CD4-positive, alpha-beta T cell treated with Interleukin-21 for 1 hour (primary cell): ENCODE results near the gene STX8.
A peak's percentile ranks its signal among the peaks of the same experiment; 100 is the strongest.

Source experiments
- DNase-seq: peaks from one replicate; pipeline ENCODE4 v3.0.0-alpha.2; 2020

The STX8 gene

GRCh38 chr17:9235346-9235745, 340.3 kb downstream of the STX8 start:
- DNase-seq = no peak

- DNase-seq = no peak
Measured at GRCh38 chr17:9234389-9234945, 341.2 kb downstream of the STX8 start.

GRCh38 chr17:9233761-9234160, 341.9 kb downstream of the STX8 start:
- no peak for DNase-seq

DNA sequence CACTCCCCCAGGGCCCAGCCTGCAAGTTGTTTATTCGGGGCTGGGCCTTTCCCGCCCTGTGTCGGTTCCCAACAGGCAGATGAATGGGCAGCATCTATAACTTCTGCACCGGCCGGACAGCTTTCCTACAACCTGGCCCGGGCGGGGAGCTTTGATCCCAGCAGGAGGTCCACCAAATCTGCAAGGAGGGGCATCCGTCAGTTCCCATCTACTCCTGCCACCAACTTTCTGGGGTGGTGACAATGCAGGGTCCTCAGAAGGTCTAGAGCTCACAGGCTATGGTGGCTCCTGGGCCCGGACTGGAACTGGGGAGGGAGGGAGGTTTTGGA, 342.4 kb downstream of the STX8 start:
- DNase-seq = no peak

GRCh38 chr17:9232591-9233270, 342.9 kb downstream of the STX8 start:
- DNase-seq = no peak

DNA sequence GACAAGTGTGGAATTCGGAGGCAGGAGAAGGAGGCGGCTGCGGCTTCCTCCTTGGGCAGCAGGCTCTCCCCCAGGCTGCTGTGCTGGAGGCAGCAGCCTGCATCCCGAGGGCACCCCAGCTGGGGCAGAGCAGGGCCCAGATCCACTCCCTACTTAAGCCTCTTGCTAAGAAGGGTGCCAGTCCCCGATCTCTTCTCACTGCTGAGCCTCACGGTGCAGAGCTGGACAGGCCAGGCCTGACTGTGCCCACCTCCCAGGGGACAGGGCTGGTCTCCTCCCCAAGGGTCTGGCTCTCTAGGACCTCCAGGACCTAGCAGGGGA, 343.5 kb downstream of the STX8 start:
- no peak for DNase-seq

DNA sequence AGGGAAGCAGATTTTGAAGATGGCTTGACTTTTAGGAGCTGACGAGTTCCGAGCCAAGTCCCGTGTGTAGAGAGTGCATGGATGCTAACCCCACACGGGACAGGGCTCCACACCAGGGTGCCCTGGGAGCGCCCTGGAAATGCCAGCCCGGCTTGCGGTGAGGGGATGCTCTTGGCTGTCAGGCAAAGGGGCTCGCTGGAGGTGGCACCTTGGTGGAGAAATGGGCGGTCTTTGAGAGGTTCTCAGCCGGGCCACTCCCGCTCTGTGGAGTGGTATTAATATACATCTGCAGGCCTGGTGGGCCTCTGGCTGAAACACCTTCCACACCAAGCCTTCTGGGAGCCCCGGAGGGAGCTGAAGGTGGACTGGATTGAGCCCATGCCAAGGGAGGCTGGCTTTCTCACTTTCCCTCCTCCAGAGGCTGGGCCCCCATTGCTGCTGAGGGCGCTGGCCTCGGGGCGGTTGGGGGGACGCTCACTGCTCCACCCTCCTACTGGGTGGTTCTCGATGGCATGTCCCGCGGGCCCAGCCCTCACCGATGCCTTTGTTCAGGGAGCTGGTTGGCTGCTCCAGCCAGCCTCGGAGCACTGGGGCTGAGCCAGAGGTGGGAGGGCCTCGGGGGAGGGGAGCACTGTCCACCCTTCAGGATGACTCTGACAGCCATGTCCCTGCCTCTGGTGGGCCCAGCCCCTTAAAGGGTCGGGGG, 344.0 kb downstream of the STX8 start:
- no peak for DNase-seq

GRCh38 chr17:9230861-9231260, 344.8 kb downstream of the STX8 start:
- no peak for DNase-seq

DNA sequence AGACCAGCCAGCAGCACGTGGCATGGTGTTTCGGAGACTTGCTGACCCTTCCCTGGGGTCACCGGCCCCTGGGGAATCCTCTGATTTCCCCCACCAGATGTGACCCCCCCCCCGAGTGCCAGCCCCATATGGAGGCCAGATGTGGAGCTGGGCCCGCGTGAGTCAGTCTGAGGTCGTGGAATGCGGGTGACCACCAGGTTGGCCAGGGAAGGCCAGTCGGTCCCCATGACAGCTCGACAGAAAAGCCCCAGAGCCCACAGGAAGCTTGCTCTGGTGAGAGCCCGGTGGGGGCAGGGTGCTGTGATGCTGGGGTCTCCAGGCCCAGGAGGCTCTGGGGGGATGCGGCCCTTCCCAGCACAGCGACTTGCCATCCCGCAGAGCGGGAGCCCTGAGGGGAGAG, 345.3 kb downstream of the STX8 start:
- DNase-seq = no peak

DNA sequence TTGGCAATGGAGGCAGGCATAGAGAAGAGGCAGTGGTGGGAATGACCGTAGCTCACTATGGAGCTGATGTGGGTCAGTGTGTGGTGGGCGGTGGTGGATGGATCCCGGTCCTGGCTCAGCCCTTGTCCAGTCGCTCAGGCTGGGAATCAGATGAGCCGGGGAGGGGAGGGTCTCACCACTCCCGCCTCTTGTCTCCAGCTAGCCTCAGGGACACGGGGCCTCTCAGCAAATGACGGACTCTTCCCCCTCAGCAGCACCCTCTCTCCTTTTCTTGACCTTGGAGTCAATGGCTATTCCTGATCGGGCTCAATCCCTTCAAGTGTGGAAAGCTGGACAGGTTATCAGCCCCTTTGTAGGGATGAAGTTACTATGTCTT, 345.8 kb downstream of the STX8 start:
- no peak for DNase-seq

DNA sequence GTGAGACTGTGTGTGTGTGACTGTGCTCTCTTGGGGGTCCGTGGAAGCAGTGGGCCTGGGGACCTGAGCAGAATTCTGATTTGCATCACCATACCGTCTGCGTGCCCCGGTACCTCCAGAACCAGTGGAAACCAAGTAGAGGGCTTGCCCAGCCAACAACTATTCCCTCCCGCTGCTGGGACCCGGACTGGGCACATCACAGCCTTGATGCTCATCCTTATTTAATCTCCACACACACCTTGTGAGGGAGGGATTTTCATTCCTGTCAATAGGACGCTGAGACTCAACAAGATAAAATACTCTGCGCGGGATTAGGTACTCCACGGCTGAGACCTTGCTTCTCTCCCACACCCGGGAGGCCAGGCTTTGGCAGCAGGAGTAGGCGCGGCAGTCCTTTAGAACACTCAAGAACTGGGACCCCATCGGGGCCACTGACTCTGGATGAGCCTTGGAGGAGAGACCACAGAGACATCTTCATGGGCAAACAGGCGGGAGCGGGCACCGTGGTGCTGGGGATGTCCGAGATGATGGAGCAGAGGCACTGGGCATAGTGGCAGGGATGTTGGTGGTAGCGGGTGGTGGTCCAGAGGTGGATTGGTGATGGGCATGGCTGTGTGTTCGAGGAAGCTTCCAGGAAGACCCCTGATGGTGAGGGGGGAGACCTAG, 346.3 kb downstream of the STX8 start:
- DNase-seq = no peak

DNA sequence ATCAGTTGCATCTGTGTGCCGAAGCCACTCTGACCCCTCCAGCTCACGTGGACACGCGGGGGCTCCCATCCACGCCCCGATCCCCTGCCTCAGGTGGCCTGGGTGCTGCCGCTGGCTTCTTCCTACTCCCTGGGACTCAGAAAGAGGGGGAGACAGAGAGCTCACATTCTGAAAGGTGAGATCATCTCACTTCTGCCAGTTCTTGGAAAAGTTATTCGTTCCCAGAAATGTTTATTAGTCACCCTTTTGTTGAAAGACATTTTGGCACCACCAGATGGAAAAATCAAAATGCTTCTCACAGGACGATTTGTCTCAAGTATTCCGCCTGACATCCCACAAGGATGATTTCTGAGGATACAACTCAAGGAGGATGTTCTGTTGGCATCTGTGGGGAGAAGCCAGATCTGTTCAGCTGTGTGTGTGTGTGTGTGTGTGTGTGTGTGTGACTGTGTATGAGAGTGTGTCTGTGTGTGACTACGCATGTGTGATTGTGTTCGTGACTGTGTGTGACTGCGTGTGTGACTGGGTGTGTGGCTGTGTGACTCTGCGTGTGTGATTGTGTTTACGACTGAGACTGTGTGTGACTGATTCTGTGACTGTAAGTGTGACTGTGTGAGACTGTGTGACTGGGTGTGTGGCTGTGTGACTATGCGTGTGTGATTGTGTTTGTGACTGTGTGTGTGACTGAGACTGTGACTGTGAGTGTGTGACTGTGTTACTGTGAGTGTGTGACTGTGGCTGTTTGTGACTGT, 347.0 kb downstream of the STX8 start:
- DNase-seq = no peak

- no peak for DNase-seq
Measured at GRCh38 chr17:9227819-9228407, 347.7 kb downstream of the STX8 start.

DNA sequence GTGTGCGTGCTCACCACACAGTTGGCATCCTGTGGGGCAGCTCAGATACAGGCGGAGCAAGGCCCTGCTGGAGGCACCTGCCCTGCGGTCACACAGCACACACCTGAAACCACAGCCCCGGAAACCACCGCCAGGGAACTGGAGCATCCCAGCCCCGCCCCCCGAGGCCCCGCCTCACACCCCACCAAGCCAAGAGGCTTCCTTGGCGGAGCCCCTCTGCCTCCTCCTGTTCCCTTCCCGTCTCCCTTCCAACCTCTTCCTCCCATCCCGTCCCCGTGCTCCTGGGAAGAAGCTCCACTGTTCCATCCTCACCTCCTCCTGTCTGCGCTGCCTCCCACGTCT, 348.9 kb downstream of the STX8 start:
- peak; percentile 35 for DNase-seq

GRCh38 chr17:9226130-9226793, 349.4 kb downstream of the STX8 start:
- DNase-seq = no peak

- DNase-seq = no peak
Measured at GRCh38 chr17:9225305-9226101, 350.1 kb downstream of the STX8 start.

DNA sequence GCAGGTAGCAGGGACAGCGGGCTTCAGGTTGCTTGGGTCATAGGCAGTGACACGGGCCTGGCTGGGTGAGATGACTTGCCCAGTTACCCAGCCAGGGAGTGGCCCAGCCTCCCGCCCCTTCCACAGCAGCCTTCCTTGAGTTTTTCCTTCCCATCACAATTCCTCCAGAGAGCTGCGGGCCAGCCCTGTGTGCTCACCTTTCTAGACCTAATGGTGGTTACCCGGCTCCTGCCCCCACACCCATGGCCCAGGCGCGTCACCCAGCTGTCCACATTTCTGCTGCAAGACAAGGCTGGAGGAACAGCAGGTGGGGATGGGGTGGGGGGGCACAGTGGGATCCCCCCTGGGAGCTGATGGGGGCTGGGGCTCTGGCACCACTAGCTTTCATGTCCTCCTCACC, 351.1 kb downstream of the STX8 start:
- DNase-seq = no peak

DNA sequence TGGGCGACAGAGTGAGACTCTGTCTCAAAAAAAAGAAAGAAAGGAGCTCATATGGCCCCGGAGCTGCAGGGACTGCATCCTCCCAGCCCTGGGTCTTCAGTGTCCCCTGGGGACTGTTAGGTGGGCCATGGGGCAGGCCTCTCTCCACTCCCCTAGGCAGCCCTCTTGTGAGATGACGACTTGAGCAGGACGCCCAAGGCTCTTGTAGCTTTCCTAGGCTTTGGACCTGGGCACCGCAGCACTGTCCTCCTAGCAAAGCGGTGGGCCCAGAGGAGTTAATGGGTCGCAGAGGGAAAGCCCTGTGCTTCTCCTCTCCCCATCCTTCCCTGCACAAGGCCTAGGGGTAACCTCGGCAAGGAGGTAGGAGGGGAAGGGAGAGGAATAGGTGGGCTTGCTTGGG, 352.1 kb downstream of the STX8 start:
- DNase-seq = no peak

DNA sequence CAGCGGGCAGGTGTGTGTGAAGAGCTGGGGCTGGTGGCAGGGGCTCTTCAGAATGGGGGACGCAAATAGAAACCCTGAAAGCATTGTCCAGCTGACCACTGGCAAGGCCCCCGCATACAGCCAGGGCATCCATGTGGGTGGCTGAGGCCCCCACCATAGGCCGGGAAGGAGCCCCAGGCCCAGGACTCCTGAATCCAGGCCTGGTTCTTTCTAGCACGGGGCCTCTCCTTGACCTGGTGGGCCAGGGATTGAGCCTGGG, 353.8 kb downstream of the STX8 start:
- DNase-seq = no peak

DNA sequence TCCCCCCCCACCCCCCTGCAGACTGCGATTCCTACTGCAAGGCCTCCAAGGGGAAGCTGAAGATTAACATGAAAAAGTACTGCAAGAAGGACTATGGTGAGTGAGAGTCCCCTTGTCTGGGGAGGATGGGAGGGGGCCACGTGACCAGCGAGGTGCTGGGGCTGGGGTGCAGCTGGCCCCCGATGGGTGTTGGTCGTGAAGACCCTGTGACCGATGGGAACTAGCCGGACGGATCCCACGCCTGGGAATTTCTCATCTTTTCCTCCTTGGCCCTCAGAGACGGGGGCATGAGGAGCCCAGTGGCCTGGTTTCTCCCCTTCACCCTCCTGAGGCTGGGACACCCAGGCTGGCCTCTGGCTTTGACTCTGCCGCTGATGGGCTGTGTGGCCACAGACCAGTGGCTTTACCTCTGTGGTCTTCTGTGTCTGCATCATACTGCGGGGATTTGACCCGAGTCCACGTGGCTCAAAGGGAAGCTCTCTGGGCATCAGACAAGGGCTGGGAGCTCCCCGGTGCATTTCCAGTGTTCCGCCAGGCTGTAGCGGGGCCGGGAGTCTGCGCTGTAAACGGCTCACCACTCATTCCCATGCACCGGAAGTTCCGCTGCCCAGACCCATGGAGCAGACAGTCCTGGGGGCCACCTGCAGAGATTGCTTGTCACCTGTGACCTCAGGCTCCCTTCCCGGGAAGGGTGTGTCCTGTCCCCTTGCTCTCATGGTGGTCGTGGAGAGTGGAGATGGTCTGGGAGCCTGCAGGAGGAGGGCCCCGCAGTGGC, 354.3 kb downstream of the STX8 start:
- no peak for DNase-seq

- no peak for DNase-seq
Measured at GRCh38 chr17:9220398-9221146, 355.0 kb downstream of the STX8 start.
